HG02840 (cell line): Measurements from ENCODE around the gene RAD51B.

ENCODE experiments used
- ATAC-seq: cut with Tn5 transposase; IDR thresholded peaks from one replicate; pipeline ENCODE4 v1.9.1; 2021; ENCODE audit warnings: mild to moderate bottlenecking, moderate library complexity, moderate number of reproducible peaks; ENCODE audit not compliant: unreplicated experiment, low FRiP score

Gene RAD51B

GRCh38 chr14:67887478-67887877 lies 67.9 kb downstream of the RAD51B start:
- no peak for ATAC-seq

DNA sequence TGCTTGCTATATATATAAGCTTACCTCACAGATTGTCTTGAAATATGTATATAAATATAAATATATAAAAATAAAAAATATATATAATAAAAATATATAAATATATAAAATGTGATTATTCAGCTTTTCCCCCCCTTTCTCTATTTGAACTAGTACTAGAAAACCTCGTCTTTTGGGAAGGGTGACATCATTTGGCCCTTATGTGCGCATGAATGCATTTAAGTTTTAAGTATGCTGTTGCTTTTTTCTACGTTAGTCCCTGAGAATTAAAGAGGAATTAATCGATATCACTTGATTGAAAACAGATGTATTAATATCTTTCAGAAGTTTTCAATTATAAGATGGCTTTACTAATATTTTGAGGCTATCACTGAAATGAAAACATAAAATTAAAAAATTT lies 69.9 kb downstream of the RAD51B start:
- ATAC-seq, result no peak

DNA sequence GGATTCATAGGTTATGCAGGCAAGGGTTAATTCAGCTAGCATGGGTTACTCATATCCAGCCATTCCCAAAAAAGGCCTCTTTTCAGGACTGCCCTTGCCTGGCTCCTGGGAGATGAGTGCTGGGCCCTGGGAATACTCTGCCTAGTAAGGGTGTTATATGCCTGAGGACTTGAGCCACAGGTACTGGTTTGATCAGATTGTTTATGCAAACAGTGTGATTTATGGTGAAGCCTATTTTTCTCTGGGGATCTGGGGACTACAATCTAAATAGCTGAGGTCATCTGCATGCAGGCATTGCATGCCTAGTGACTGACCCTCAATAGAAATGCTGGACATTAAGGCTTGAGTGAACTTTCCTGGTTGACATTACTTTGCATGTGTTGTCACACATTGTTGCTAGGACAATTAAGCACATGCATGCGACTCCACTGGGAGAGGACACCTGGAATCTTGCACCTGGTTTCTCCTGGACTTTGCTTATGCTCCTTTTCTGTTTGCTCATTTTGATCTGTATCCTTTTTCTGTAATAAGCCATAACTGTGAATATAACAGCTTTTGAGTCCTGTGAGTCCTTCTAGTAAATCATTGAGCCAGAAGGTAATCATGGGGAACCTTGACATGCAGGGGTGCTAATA lies 73.0 kb downstream of the RAD51B start:
- ATAC-seq, result no peak

GRCh38 chr14:67900231-67900630 lies 80.7 kb downstream of the RAD51B start:
- no peak for ATAC-seq

- no peak for ATAC-seq
These were observed 88.6 kb downstream of the RAD51B start for GRCh38 chr14:67908052-67908754.

GRCh38 chr14:67911562-67911961 lies 92.0 kb downstream of the RAD51B start:
- ATAC-seq, result no peak

GRCh38 chr14:67916430-67916829 lies 96.9 kb downstream of the RAD51B start:
- no peak for ATAC-seq

- no peak for ATAC-seq
These were observed 97.4 kb downstream of the RAD51B start for GRCh38 chr14:67917006-67917405.

- no peak for ATAC-seq
These were observed 99.3 kb downstream of the RAD51B start for GRCh38 chr14:67918838-67919237.

DNA sequence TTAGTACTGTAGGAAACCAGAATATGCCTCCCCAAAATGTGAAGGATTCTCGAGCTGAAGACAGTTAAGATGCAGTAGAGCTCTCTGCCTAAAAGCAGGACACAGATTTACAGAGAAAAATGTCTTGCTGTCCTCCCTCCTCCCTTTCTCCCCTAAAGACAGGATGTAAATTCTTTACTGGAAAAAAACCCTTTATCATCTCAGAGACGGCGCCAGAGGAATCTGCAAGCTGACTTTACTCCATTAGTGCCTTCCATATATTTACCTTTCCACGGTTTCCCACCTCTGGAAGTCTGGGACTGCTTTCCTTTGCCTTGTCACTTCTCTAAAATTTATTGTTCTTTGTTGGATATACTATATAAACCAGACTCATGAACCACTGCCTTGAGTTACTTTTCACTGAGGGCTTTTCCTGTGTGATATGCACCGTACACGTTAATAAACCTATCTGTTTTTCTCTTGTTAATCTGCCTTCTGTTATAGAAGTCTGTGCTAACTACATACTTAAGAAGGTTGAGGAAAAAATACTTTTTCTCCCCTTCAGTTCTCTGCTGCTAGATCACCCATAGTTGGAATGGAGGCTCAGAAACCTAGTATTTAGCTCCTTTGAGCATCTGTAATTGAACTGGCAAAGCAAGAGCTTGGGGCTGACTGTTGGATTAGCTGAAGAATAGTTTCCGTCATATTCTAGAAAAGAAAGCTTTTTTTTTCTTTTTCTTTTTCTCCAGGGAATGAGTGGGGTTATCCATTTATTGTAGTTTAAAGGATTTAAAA lies 99.9 kb downstream of the RAD51B start:
- ATAC-seq, result no peak

DNA sequence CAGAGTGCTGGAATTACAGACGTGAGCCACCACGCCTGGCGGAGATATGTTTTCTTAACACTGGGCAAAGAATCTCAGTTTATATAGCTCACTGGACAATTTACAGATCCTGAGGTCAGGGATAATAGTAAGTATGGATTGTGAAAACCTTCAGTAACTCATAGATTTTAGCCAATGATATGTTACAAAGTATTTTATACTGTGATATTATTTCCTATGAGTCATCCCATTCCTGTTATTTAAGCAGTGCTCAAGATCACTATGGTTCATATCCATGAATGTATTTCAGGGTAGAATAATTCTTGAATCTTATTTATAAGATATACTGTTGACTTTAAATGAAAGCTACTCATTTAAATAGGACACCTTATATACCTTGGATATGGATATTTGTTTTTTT lies 107.2 kb downstream of the RAD51B start:
- ATAC-seq, result no peak

- no peak for ATAC-seq
These were observed 107.7 kb downstream of the RAD51B start for GRCh38 chr14:67927244-67927643.

DNA sequence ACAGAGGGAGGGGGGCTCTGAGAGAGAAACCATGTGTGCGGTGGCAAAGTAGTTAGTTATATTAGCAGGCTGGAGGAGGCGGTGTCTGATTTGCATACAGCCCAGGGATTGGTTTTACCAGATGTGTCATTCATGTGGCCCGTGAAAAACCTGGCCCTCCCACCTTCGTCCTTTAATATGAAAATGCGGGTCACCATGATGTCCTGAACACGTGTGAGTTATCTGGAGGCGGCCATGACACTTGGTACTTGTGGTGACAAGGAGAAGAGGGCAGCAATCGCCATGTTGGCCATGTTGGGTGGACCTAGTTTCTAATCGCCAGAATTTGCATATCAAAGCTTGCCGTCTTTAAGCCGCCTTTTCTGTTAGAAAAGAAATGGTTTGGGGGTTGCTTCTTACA lies 108.8 kb downstream of the RAD51B start:
- ATAC-seq, result no peak

DNA sequence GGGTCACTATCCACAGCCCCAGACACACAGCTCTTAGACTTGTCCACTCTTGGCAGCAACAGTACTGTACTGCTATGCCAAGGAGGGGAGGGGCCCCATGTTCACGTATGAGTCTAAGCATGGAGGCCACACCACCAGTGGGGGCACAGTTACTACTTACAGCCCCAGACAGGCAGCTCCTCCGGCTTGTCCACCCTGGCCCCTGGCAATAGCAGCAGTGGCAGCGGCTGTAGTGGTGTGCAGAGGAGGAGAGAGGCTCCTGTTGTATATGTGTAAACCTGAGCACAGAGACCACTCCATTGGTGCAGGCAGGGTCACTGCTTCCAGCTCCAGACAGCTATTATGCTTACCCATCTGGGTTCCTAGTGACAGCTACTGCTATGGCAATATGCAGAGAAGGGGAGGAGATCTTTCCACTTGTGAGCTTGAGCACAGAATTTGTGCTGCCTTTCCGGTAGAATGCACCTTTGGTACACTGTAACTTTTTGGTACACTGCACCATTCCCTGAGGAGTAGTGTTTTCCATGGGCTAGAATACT lies 113.2 kb downstream of the RAD51B start:
- no peak for ATAC-seq

DNA sequence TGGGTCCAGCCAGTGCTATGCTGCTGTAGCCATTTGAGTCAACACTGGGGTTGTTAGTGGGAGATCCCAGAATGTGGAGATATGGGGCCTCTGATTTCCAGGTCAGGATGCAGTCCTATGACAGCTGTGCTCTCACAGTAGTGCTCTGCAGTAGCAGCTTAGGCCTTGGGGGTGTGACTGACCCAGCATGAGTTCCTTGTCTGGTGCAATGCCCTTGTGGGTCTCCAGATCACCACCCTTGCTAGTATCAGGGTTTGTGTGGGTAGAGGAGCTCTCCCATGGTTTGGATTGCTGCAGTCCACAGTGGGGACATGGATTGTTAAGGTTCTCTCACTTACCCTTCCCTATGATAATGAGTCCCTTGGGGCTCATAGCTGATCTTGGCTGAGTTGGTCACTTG lies 113.7 kb downstream of the RAD51B start:
- ATAC-seq, result no peak

GRCh38 chr14:67934087-67934486 lies 114.5 kb downstream of the RAD51B start:
- no peak for ATAC-seq

GRCh38 chr14:67934862-67935261 lies 115.3 kb downstream of the RAD51B start:
- ATAC-seq, result no peak

GRCh38 chr14:67935371-67935770 lies 115.8 kb downstream of the RAD51B start:
- ATAC-seq, result no peak

DNA sequence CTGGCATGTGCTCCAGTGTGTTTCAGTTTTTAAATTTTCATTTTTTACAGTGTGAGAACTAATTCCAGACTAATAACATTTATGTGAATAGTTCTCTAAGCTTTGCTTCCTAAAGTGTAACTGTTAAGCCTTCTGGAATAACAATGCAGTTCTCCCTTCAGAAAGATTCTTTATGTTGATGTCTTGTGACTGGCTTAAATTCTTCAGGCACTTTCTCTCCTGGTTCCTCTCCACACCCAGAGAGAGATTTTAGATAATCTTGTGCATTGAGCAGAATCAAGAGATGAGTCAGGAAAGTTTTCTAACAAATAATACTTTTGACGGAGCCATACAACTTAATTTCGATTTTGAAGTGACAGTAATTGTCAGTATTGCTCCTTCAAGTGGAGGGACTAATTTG lies 118.5 kb downstream of the RAD51B start:
- no peak for ATAC-seq

DNA sequence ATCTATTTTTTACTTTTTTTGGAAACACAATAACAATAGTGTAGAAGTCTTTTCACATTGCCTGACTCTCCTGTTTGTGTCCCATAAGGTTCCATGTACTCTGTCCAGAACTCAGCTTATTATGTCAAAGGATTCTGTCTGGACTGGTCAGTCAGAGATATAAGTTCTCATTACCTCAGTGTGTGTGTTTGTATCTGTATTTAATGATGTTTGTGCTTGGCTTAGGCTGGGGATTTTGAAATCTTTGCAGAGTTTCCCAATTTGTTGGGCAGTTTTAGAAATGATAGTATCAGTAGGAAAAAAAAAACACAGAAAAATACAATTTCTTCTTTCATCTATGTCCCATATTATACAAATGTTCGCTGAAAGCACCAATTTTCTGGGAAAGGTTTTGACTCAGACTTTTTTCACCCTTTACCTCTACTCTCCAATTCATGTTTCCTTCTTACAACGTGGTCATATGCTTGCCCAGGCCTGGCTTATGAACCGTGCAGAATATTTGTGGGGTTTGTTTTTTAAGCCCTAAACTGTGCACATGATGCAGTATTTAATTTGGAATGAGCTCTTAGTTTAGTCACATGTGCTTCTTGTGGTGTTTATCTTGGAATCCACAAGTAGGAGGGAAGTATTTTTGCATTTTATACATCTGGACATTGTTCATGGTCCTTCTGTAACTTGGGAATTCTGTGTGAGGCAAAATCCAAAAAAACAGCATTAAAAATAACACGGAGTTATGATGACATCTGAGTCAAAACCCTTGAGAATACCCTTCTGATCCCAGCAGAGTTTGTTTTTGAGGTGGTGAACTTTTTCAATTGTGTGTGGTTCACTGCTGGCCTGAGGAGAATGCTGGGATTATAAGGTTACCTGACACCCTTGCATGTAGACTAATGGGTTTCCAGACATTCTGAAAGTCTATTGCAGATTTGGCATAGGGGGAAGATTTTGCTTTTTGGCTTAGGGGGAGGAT lies 121.2 kb downstream of the RAD51B start:
- ATAC-seq, result no peak
